ENCODE results near the gene TBC1D16.

TBC1D16 gene

DNA sequence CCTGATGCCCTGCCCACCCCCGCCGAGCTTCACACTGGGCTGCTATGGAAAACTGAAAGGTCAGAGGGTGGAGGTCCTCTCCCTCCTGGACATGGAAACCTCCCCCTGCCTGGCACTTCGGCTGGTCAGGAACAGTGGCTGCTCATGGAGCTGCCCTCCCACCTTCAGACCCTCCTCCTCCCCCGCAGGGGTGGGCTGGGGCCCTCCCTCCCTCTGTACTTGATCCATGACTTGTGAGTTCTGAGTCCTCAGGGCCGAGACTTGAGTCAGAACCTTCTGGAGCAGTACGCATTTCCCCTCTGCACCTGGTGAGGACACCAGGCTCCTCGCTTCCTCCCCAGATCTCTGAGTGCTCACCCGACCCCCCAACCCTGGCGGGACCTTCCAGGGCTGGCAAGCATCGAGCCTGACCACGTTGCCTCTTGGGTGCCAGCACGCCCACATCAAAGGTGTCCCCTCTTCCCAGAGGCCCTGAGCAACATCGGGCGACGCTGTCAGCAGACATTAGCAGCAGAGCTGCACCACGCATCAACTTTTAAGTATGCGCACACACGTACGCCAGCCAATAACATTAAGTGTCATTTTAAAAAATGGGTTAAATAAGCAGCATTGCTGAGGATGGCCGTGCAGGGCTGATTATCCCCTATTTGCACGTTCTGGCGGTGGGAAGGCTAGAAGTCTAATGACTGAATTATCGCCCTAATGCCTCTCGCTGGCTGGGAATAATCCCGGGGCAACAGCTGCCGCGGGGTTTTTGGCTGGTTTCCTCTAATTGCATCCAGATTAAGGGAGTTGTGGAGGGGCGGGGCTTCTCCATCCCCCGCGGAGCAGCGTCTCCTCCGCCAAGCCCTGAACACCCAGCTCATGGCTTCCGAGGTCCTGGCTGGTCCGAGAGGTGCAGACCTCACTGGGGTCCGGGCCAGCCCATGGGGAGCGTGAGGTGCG is 98.0 kb downstream of the TBC1D16 start:
- no peak for DNase-seq

DNA sequence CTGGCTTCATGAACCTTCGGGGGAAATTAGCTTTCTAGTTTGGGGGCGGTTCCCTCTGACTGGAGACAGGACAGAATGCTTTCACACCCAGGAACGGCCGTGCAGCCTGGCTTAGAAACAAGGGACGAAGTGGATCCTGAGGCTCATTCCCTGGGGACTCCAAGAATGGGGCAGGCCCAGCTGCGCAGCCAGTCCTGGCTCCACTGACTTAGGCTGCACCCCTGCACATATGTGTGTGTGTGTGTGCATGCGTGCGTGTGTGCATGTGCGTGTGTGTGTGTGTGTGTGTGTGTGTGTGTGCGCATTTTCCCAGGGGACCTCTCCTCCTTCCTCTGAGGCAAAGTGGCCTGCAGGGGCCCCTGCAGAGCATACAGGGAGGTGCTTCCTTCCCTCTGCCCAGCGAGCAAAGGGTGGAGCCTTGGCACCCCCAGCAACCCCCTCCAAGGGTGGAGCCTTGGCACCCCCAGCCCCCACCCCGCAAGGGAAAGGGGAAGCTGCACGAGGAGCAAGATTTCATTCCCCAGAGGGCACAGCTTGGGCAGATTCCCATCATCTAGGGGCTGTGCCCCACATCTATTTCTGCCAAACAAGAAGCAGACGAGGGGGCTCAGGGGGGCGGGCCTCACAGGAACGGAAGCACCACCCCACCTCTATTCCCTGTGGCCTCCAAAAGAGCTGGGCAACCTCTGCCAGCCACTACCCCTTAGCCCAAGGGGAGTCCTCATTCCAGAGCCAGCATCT is 98.9 kb downstream of the TBC1D16 start:
- DNase-seq: no peak

GRCh38 chr17:79936050-79936449 is 99.6 kb downstream of the TBC1D16 start:
- no peak for DNase-seq

GRCh38 chr17:79935197-79935885 is 100.3 kb downstream of the TBC1D16 start:
- no peak for DNase-seq

DNA sequence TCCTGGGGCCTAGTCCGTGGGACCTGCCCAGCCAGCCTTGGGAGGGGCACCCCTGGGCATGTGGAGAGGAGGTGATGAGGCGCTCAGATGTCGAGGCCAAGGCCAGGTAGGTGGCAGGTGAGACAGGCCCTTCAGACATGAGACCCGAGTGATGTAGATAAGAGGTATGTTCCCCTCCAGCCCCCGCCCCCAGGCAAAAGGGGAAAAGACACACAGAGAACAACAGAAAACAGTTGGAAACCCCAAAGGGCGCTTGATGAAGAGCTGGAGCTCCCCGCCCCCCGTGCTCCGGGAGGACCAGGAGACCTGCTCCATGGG is 101.1 kb downstream of the TBC1D16 start:
- DNase-seq: no peak

- no peak for DNase-seq
These were observed 101.6 kb downstream of the TBC1D16 start for GRCh38 chr17:79933863-79934652.

DNA sequence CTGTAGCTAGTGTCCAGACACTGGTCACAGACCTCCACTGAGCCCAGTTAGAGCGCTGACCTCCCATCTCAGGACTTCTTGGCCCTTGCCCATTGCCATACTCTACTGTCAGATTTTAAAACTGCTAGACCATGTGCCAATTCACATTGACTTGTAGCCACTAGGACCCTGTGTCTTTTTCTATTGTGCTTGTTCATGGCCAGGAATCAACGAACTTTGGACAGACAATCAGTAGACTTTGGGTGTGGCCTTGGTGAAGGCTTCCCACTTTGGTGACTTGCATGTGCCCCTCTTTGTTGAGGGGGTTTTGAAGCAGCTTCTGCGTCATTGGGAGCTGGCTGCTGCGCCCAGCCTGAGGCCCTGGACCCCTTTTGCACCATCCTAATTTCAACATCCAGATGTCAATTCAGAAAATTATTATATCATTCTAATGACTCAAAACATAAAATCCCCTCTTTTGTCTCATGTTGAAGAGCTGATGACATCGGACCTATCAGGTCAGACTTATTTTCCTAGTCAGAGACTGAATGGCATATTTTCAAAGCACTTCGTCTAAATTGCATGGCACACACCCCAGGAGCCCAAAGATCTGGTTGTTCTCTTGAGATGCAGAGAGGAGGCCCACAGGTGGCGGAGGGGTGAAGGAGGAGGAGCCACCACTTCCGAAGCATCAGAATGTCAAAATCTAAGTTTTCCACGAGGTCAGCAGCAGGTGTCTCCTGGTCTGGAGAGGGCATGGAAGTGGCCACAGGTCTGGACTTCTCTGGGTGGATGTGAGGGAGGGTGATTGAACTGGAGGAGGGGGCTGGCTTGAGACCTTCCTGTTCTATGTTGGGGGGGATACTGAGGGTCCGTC is 103.0 kb downstream of the TBC1D16 start:
- no peak for DNase-seq

DNA sequence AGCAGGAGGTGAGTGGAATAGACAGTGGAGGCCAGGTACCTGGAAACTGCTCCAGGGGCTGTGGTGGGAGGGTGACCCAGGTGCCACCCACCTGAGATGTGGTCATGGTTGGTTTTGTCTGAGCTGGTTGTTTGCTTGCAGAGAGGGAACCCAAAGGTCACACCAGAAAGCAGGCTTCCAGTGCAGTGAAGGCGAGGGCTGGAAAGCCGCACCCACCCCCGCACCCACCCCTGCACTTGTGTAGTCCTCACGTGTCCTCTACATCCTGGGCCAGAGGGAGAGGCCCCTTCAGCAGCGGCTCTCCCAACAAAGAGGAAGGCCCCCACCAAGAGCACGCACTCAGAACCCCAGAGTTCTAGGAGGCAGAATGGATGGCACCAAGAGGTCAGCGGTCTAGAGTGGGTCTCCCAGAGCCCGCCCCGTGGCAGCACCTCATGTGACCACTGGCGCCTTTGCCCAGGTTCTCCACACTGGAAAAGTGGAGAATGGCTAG is 103.8 kb downstream of the TBC1D16 start:
- no peak for DNase-seq

DNA sequence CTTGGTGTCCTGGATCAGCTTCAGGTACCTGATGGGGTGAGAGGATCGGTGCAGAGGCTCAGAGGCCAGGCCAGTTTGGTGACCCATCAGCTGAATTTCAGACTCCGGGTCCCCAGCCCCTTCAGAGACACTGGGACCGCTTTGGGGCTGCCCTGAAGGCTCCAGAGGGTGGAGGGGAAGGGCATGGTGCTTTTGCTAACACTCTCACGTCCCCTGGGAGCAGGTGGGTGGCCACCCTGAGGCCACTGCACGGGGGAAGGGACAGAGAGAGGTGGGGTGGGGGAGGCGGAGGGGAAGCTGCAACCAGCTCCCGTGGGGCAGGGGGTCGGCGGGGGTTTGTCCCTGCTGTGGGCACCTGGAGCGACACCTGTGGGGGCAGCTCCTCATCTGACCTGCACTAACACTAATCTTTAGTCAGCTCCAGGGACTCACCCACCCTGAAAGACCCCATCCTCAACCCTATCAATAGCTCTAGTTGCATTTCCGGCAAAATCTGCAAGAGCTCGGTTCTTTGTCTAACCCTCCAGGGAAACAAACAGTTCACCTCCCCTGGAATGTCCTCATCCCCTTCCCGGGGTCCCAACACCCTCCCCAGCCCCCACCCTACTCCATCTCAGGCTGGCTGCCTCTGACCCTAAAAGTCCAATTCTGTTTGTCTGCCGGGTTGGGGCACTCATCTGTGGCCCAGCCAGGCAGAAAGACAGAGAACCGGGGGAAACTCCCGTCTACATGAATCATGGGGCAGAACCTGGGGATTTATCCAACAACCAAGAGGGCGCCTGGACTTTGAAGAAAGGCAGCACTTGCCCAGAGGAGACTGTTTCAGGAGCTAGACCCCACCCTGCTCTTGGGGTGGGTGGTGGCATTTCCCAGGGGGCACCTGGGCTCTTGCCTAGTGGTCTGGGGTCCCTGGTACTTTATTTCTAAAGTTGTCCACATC is 104.5 kb downstream of the TBC1D16 start:
- no peak for DNase-seq

DNA sequence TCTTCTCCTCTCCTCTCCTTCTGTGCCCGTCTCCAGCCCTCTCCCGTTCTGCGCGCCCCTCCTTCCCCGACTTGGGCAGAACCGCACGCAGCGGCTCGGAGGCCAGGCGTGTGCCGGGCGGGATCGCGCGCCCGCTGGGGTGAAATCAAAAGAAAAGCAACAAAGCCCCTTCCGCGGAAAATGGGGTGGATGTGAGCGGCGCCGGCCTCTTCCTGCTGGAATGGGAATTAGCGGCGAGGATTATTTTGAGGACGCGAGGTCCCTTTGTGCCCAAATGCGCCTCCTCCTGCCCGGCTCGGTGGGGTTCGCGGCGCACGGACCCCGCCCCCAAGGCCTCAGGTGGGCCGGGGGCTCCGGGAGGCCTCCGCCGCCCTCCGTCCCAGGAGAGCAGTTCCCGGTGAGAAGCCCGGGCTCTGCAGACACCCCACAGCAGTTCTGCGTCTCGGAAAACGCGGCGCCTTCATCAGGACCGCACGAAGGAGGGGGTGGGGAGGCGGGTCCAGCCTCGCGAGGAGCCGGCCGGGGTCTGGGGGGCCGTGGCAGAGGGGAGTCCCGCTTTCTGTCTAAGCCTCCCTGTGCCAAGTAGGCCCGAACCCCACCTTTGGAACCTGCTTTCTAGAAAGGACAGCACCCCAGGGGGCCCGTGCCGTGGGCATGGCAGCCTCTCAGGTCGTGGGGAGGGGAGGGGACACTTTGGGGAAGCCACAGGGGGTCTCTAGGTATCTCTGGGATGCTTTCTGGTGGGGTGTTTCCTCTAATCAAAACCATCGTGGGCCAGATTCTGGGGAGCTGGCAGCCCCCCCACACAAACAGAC is 105.4 kb downstream of the TBC1D16 start:
- DNase-seq: no peak

DNA sequence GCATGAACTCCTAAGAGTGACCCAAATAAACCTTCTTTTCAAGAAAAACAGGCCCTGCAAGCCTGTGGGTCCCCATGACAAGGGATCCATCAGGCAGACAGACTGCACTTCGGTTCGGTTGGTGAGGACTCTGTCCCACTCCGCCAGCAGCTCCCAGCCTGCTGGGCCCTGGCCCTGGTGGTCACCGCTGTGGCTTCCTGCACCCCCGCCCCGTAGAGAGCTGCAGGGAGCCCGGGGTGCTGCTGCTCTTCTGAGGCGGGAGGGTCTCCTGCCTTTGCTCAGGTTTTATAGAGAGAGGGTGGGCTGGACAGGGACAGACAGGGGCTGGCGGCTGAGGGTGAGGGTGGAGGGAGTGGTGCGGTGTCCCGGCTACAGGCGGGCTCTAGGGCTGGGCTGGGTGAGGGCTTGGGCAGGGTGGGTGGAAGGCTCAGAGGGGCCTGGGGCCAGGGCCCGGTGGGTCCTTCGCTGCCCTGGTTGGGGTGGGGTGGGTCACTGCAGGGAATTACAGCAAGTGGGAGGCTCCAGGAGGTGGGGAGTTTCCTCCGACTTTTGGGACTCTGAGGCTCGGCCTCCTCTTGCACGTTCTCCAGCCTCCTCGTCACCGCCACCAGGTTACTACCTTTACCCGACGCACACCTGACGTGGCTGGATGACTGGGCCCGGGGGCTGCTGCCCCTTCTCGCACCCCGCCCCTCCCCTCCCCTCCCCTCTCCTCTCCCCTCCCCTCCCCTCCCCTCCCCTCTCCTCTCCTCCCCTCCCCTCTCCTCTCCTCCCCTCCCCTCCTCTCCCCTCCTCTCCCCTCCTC is 106.2 kb downstream of the TBC1D16 start:
- DNase-seq: no peak

- no peak for DNase-seq
These were observed 107.0 kb downstream of the TBC1D16 start for GRCh38 chr17:79928502-79929256.

GRCh38 chr17:79927688-79928501 is 107.8 kb downstream of the TBC1D16 start:
- DNase-seq: no peak

GRCh38 chr17:79927136-79927661 is 108.5 kb downstream of the TBC1D16 start:
- DNase-seq: no peak

DNA sequence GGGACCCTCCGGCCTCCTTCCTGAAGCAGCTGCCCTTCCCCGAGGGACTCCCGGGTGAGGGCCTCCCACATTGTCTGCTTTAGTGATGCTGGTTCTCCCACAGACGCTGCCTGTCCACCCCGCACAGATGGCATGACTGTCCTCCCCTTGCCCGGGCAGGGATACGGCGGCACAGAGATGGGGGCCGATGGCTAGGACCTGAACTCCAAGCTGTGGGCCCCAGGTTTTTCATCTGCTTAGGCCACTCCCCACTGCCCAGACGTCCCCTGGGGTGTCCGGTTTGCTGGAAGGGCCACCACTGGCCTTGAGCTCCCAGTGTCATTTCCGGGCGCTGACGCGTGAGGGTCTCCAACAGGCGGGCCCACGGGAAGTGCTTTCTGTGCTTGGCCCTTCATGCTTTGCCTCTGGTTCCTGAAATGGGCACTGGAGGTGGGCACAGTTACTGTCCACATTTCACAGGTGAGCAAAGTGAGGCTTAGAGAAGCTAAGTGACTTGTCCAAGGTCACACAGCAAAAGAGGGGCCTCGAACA is 109.0 kb downstream of the TBC1D16 start:
- DNase-seq: no peak

- DNase-seq: no peak
These were observed 109.5 kb downstream of the TBC1D16 start for GRCh38 chr17:79926142-79926604.
